ACHN (cell line): ENCODE measurements around the gene TXNDC17.
"Not testable (repeated sequence)": the region's sequence is repeated elsewhere in the genome, so short reads cannot be mapped to it uniquely, and the experiment has no call there.

Source experiments
- DNase-seq: peaks from one replicate; pipeline ENCODE4 v3.0.0-alpha.2; 2015
- in situ Hi-C: cut with HindIII; loops from 2 replicates; pipeline ENCODE4 v1.10.0; 2017; ENCODE audit warnings: low sequenced_read_pairs, low pct_ligation_motif_present, low pct_unique_long_range_greater_than_20kb

TXNDC17 gene

GRCh38 chr17:6656797-6657632 is 16.2 kb downstream of the TXNDC17 start:
- DNase-seq, in situ Hi-C loops: not testable (repeated sequence)

GRCh38 chr17:6657633-6658287 is 16.9 kb downstream of the TXNDC17 start:
- in situ Hi-C loops = no loop called here
- no peak for DNase-seq

GRCh38 chr17:6658411-6658810 is 17.6 kb downstream of the TXNDC17 start:
- DNase-seq, in situ Hi-C loops: not testable (repeated sequence)

GRCh38 chr17:6660101-6660500 is 19.2 kb downstream of the TXNDC17 start:
- DNase-seq = no peak
- in situ Hi-C loops = no loop called here

- in situ Hi-C loops = no loop called here
Observed at GRCh38 chr17:6660805-6661463, 20.1 kb downstream of the TXNDC17 start.

GRCh38 chr17:6661464-6661848 is 20.6 kb downstream of the TXNDC17 start:
- in situ Hi-C loops = no loop called here
- no peak for DNase-seq

More at GRCh38 chr17:6660805-6661463, 20.1 kb downstream of the TXNDC17 start:
- no peak for DNase-seq

- DNase-seq, in situ Hi-C loops: not testable (repeated sequence)
Observed at GRCh38 chr17:6663200-6663599, 22.3 kb downstream of the TXNDC17 start.

- DNase-seq = peak; percentile 79
- in situ Hi-C loops = no loop called here
Observed at GRCh38 chr17:6666077-6666521, 25.2 kb downstream of the TXNDC17 start.

- in situ Hi-C loops = no loop called here
Observed at GRCh38 chr17:6666557-6666956, 25.7 kb downstream of the TXNDC17 start.

GRCh38 chr17:6667516-6667915 is 26.7 kb downstream of the TXNDC17 start:
- no peak for DNase-seq
- in situ Hi-C loops = no loop called here

More at GRCh38 chr17:6666557-6666956, 25.7 kb downstream of the TXNDC17 start:
- DNase-seq = no peak

GRCh38 chr17:6668219-6668618 is 27.4 kb downstream of the TXNDC17 start:
- in situ Hi-C loops = no loop called here
- DNase-seq = no peak

- no peak for DNase-seq
- in situ Hi-C loops = no loop called here
Observed at GRCh38 chr17:6668727-6669425, 28.0 kb downstream of the TXNDC17 start.

- DNase-seq = no peak
- in situ Hi-C loops = no loop called here
Observed at GRCh38 chr17:6669479-6670212, 28.8 kb downstream of the TXNDC17 start.

GRCh38 chr17:6670571-6670970 is 29.7 kb downstream of the TXNDC17 start:
- no peak for DNase-seq
- in situ Hi-C loops = no loop called here

GRCh38 chr17:6670999-6671398 is 30.1 kb downstream of the TXNDC17 start:
- DNase-seq = no peak
- in situ Hi-C loops = no loop called here

- in situ Hi-C loops = no loop called here
- DNase-seq = no peak
Observed at GRCh38 chr17:6671431-6671830, 30.6 kb downstream of the TXNDC17 start.

GRCh38 chr17:6674586-6674985 is 33.7 kb downstream of the TXNDC17 start:
- no peak for DNase-seq
- in situ Hi-C loops = no loop called here

- DNase-seq = no peak
- in situ Hi-C loops = no loop called here
Observed at GRCh38 chr17:6675201-6675825, 34.5 kb downstream of the TXNDC17 start.
